ENCODE measurements around the gene ABHD12B.

GRCh38 chr14:50834802-50835276 lies 37.0 kb upstream of the ABHD12B start:
- TF ChIP-seq, protein P1, sequence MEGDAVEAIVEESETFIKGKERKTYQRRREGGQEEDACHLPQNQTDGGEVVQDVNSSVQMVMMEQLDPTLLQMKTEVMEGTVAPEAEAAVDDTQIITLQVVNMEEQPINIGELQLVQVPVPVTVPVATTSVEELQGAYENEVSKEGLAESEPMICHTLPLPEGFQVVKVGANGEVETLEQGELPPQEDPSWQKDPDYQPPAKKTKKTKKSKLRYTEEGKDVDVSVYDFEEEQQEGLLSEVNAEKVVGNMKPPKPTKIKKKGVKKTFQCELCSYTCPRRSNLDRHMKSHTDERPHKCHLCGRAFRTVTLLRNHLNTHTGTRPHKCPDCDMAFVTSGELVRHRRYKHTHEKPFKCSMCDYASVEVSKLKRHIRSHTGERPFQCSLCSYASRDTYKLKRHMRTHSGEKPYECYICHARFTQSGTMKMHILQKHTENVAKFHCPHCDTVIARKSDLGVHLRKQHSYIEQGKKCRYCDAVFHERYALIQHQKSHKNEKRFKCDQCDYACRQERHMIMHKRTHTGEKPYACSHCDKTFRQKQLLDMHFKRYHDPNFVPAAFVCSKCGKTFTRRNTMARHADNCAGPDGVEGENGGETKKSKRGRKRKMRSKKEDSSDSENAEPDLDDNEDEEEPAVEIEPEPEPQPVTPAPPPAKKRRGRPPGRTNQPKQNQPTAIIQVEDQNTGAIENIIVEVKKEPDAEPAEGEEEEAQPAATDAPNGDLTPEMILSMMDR (IDR thresholded peaks at IDR 0.05; ENCODE audit: low read depth, low read length): no peak
- TF ChIP-seq EZH2phosphoT487 (IDR thresholded peaks at IDR 0.05; ENCODE audit: low read depth): no peak
